ENCODE data around the gene BMP2K.
"Not testable (repeated sequence)": the region's sequence is repeated elsewhere in the genome, so short reads cannot be mapped to it uniquely, and the experiment has no call there.

Gene BMP2K

DNA sequence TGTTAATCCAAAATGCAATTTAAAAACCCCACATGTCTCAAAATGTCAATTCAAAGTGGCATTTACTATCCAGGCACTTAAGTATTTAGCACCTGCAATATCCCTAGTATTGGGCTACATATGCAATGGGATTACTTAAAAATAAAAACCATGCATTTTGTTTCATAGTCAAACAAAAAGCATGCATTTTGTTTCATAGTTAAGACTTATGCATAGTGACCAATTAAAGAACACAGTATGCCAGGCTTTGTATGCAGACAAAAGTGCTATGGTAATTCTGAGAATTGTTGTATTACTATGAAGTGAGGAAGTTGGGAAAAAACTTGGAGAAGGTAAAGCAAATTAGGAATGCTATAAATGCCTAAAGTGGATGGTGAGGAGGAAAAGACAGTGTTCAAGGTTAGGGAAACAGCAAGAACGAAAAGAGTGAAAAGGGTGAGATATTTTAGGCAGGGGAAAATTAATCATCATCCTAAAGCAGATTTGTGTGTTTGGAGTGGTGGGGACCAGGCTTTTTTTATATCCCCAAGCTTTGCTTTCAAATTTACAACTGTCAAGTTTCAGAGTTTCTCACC, 10.6 kb upstream of the BMP2K start:
- no peak for DNase-seq

DNA sequence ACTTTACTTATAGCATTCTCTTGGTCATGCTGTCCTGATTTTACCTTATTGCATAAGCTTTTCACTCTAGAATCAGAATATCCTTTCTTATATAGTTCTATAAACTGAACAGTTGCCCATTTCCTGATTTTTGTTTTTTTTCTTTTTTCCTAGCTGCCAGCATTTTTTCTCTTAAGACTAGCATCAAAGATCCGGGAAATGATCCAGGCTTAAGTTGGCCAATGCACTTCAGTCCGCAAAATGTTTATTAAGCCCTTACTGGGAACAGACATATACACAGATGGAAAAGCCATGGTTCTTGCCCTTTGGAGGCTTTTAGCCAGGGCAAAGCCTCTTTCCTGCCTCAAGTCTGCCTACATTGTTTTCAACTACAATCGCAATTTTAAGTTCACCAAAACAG, 10.1 kb upstream of the BMP2K start:
- no peak for DNase-seq

DNA sequence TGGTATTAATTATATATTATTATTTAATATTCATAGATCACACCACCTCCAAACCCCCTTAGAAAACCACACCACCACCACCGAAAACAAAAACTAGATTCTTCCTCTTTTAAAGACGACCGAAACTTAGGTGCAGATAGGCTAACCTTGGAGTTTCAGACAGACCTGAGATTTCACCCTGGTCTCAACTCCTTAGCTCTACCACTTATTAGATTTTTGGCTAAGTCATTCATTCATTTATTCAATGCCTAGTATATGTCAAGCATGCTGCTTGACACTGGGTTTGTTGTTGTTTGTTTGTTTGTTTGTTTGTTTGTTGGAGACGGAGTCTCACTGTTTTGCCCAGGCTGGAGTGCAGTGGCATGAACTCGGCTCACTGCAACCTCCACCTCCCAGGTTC, 9.5 kb upstream of the BMP2K start:
- DNase-seq: no peak

GRCh38 chr4:78767350-78767749, 8.8 kb upstream of the BMP2K start:
- no peak for DNase-seq

GRCh38 chr4:78768452-78769180, 7.5 kb upstream of the BMP2K start:
- no peak for DNase-seq

- DNase-seq: no peak
Measured at GRCh38 chr4:78770091-78770642, 6.0 kb upstream of the BMP2K start.

GRCh38 chr4:78772526-78773091, 3.5 kb upstream of the BMP2K start:
- no peak for DNase-seq

DNA sequence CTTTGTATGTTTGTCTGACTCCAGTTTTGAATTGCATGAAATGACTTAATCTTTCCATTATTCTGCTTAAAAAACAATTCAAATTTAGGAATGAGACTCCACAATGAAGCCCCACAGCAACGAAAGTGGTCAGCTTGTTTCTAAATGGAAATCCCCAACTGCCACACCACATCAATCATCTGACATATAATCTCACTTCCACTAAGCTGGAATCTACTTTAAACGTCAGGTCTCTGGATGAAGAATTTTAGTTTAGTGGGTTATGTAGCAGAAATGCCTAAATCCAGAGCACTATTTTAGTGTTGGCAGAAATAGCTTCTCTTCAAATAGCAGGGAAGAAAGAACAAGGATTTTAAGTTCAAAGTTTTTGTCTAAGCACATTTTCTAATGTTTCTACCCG, 1.7 kb upstream of the BMP2K start:
- no peak for DNase-seq

- DNase-seq: peak; percentile 76
Measured at GRCh38 chr4:78775303-78776078, 659 bp upstream of the BMP2K start.

GRCh38 chr4:78776729-78777575, 802 bp downstream of the BMP2K start:
- peak; percentile 14 for DNase-seq

- no peak for DNase-seq
Measured at GRCh38 chr4:78777576-78777940, 1.4 kb downstream of the BMP2K start.

DNA sequence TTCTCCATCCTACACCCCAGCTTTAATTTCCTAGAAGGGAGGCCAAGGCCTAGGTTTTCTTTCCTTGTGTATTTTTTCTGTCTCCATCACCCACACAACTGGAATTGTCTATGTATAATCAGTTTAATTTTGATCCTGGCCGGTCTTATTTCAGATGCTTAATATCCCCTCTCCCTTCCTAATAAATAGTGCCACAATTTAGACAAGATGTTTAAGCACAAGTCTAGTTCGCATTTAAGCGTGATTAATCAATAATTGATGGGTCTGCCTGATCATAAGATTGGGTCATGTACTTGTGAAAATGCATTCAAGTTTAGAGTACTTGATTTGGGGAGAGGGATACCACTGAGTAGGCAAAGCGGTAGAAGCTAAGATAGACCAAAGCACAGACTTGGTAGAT, 2.4 kb downstream of the BMP2K start:
- DNase-seq: no peak

DNA sequence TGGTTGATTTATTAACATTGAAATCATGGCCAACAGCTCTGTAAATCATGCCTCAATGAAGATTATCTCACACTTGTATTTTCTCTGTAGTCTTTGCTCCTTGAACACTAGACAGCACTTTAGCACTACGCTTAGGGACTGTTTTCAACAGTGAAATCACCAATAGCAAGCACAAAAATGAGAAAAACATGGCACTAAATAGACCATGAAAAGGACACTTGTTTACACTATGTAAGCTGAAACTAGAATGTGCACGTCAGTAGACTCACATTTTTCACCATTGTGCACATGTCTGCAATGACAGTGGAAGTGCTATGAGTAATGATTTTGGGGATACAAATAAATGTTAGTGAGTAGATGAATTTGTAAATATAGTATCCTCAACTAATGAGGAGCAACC, 3.1 kb downstream of the BMP2K start:
- no peak for DNase-seq

DNA sequence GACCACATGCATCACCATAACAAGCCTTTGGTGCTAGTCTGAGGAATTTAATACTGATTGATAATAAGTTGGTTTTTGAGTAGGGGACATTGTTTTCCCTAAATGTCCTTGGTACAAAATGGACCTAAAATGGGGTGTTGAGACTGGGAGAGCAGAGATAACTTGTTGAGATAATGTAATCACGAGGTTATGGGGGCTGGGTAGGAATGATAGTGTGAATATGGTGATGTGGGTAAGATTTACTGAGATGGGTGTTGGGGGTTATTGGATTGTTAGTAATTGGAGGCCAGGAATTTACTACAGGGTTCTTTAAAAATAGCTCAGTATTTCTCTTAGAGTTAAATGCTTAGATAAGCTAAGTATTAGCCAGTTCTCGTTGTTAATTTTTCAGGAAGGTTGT, 3.9 kb downstream of the BMP2K start:
- no peak for DNase-seq

DNA sequence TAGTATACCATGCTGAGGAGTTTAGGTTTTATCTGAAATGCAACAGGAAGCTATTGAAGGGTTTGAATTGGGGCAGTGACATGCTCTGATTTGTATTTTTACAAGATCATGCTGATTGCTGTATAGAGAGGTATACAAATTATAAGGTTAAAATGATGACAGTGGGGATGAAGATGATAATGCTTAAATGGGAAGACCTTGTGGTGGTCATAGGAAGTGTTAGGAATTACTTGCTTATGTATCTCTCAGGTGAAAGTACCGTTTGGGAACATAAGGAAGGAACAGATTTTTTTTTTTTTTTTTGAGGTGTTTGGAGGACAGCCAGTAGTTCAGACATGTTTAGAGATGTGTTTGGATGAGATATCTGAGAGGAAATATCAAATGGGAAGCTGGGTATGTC, 5.0 kb downstream of the BMP2K start:
- DNase-seq: no peak

DNA sequence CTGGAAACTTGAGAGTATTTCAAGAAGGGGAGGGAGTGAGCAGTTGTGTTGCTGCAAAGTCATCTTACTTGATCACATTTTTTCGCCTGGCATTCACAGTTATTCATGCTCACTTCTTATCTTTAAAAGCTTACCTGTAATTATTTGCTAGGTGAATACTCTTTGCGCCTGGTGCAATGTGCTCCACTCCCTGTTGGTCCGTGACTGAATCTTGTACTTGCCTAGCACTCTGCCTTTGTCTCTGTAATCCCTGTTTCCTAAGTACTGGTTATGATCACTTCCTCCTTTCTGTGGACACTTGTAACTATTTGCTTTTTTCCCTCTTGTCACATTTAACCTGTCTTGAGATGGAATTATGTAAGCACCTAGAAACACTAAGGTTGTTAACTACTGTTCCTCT, 5.8 kb downstream of the BMP2K start:
- DNase-seq: no peak

- no peak for DNase-seq
Measured at GRCh38 chr4:78784236-78784865, 8.2 kb downstream of the BMP2K start.

DNA sequence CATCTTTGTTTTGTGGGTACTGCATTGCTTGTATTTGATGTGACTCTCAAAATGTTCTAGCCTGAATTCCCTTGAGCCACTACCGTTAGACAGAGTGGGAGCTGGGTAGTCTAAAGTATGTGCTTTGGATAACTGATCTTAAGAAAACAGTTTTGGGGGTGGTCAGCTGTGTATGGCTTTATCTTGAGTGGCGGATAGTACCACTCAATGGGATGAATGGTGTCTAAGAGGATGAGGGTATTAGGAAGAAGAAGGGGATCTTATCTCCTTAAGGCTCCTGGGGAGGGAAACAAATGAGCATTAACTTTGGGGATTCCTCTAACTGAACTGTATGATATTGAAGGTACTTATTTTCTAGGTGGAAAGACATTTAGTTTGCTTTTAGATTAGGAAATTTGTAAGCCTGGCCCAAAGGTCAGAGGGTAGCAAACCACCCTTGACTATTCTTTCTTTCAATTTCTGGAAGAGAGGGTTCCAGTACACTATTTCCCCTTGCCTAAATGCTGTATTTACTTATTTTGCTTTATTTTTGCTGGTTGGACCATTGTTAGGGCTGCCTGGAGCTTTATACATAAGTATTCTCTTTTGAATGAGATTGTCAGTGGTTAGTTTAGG, 11.3 kb downstream of the BMP2K start:
- DNase-seq: no peak

DNA sequence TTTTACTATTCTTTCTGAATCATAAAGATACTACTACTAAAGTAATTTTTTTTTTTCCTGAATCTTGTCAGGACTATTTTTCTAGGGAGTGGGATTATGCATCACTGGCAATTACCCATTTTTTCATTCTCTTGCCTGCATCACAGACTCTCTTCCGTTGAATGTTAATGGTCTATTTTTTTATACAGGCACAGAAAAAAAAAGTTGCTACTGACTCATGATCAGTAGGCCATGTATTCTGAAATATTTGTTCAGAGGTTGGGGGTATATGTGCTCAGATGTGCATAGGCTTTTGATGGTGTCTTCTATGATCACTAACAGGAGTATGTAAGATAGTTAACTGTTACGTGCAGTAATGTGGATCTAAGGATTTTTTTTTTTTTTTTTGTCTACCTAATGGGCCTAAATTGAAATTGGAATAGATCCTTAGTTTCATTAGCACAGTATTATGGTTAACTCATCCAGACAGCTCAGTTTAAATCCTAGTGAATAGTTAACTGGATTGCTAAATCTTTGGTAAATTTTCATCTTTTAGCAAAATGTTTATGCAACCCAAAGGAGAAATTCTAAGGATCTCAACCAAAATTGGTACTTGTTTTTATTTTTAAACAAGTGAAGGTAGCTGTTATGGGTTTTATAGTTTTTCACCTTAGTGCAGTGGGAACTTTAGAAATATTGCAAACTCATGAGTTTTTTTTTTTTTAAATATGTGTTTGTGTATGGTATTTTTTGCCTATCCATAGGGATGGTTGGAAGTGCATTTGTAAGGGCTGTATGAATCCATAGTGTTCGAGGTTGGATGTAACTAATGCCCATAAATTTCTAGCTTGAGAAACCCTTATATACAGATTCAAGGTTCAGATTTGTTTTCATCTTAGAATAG, 12.1 kb downstream of the BMP2K start:
- DNase-seq: no peak

DNA sequence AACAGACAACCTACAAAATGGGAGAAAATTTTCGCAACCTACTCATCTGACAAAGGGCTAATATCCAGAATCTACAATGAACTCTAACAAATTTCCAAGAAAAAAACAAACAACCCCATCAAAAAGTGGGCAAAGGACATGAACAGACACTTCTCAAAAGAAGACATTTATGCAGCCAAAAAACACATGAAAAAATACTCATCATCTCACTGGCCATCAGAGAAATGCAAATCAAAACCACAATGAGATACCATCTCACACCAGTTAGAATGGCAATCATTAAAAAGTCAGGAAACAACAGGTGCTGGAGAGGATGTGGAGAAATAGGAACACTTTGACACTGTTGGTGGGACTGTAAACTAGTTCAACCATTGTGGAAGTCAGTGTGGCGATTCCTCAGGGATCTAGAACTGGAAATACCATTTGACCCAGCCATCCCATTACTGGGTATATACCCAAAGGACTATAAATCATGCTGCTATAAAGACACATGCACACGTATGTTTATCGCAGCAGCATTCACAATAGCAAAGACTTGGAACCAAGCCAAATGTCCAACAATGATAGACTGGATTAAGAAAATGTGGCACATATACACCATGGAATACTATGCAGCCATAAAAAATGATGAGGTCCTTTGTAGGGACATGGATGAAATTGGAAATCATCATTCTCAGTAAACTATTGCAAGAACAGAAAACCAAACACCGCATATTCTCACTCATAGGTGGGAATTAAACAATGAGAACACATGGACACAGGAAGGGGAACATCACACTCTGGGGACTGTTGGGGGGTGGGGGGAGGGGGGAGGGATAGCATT, 19.7 kb downstream of the BMP2K start:
- DNase-seq: not testable (repeated sequence)

All from NCI-H345 (cell line).